LNCAP (cell line): ENCODE measurements around the gene TMEM39B.

Source experiments
- CTCF ChIP-seq: fragments of 450-650 bp; IDR thresholded peaks from 2 replicates; pipeline ENCODE4 v1.5.1; 2017; ENCODE audit warnings: mild to moderate bottlenecking

The TMEM39B gene

GRCh38 chr1:32073299-32074229, 825 bp downstream of the TMEM39B start:
- TF ChIP-seq CTCF = 0 out of 2 replicates have a peak, but pooled peaks have one; percentile 16

GRCh38 chr1:32074841-32075240, 2.1 kb downstream of the TMEM39B start:
- no peak for TF ChIP-seq CTCF

GRCh38 chr1:32077451-32077850, 4.7 kb downstream of the TMEM39B start:
- no peak for TF ChIP-seq CTCF

GRCh38 chr1:32082022-32082421, 9.3 kb downstream of the TMEM39B start:
- no peak for TF ChIP-seq CTCF

GRCh38 chr1:32091176-32091575, 18.4 kb downstream of the TMEM39B start:
- TF ChIP-seq CTCF = no peak

- no peak for TF ChIP-seq CTCF
These were observed 18.9 kb downstream of the TMEM39B start for GRCh38 chr1:32091591-32091990.

- TF ChIP-seq CTCF = no peak
These were observed 22.2 kb downstream of the TMEM39B start for GRCh38 chr1:32094746-32095521.
